Bronchial epithelial cell (primary cell): Measurements from ENCODE around the gene SRGN. TPM values are rescaled to one million over a fixed set of nuclear protein-coding genes. Genes with fewer than 3 reads are reported as not detected.
"Not testable (repeated sequence)": the region's sequence is repeated elsewhere in the genome, so short reads cannot be mapped to it uniquely, and the experiment has no call there.

Experiments
- DNase-seq: peaks from one replicate; pipeline ENCODE4 v3.0.0-alpha.2; 2010; ENCODE audit warnings: low read depth
- FAIRE-seq: peaks from 2 replicates; lab custom pipeline; 2011; peaks lifted over from hg19 to GRCh38; lab: Jason Lieb, UNC
- H3K27me3 ChIP-seq: 2 replicates; pipeline ENCODE4 v1.5.1; 2011; ENCODE audit warnings: low read length; ENCODE audit not compliant: control insufficient read depth, insufficient read depth
- H3K36me3 ChIP-seq: 2 replicates; pipeline ENCODE4 v1.5.1; 2011; ENCODE audit warnings: low read length; ENCODE audit not compliant: control insufficient read depth, insufficient read depth
- H3K4me3 ChIP-seq: 2 replicates; pipeline ENCODE4 v1.5.1; 2011; ENCODE audit warnings: mild to moderate bottlenecking, low read depth, low read length, control low read depth
- CTCF ChIP-seq: IDR thresholded peaks from 2 replicates; pipeline ENCODE4 v1.5.1; 2011; ENCODE audit warnings: mild to moderate bottlenecking, moderate library complexity, low read length, control low read depth, inconsistent platforms; ENCODE audit not compliant: insufficient read depth, severe bottlenecking
- total RNA-seq: library from RNA; depleted of rRNA; stranded (reverse); fragments of >200 nt; gene quantifications from 2 replicates; pipeline ENCODE4 v1.2.1, GENCODE V29; 2014

SRGN gene
- total RNA-seq, 1 donor from 2014 or later = 0.26 TPM

GRCh38 chr10:69139961-69140360 is 52.1 kb downstream of the SRGN start:
- Histone ChIP-seq H3K36me3 (peaks cover 2% of the 10 kb centered on the region), H3K4me3 (no peak overlapping the region), H3K27me3 (no peaks in the 10 kb centered on the region)
- FAIRE-seq (no peak), DNase-seq (no peak)
- TF ChIP-seq CTCF = no peak

GRCh38 chr10:69141304-69141703 is 53.4 kb downstream of the SRGN start:
- Histone ChIP-seq H3K4me3 (no peak overlapping the region), H3K36me3 (peaks cover 2% of the 10 kb centered on the region), H3K27me3 (no peaks in the 10 kb centered on the region)
- DNase-seq = no peak
- TF ChIP-seq CTCF = no peak
- no peak for FAIRE-seq

GRCh38 chr10:69142074-69142473 is 54.2 kb downstream of the SRGN start:
- H3K36me3 ChIP-seq, DNase-seq, H3K27me3 ChIP-seq, FAIRE-seq, H3K4me3 ChIP-seq: not testable (repeated sequence)

- TF ChIP-seq CTCF = no peak
- Histone ChIP-seq H3K36me3 (no peaks in the 10 kb centered on the region), H3K27me3 (no peaks in the 10 kb centered on the region), H3K4me3 (no peak overlapping the region)
- FAIRE-seq (no peak), DNase-seq (no peak)
Observed at GRCh38 chr10:69142983-69143382, 55.1 kb downstream of the SRGN start.

- TF ChIP-seq CTCF = no peak
- Histone ChIP-seq H3K27me3 (no peaks in the 10 kb centered on the region), H3K36me3 (no peaks in the 10 kb centered on the region), H3K4me3 (no peak overlapping the region)
- DNase-seq (no peak), FAIRE-seq (no peak)
Observed at GRCh38 chr10:69145329-69145728, 57.4 kb downstream of the SRGN start.

- Histone ChIP-seq H3K36me3 (no peaks in the 10 kb centered on the region), H3K4me3 (no peak overlapping the region), H3K27me3 (no peaks in the 10 kb centered on the region)
- TF ChIP-seq CTCF = no peak
- DNase-seq = no peak
- no peak for FAIRE-seq
Observed at GRCh38 chr10:69145864-69146263, 58.0 kb downstream of the SRGN start.
